HL-60 (cell line): ENCODE data around the gene HERC2.
"Not testable (repeated sequence)": the region's sequence is repeated elsewhere in the genome, so short reads cannot be mapped to it uniquely, and the experiment has no call there.

Experiments
- DNase-seq, 2 experiments: peaks; one replicate each; pipeline ENCODE4 v3.0.0-alpha.2; 2010 to 2020; ENCODE audit warnings: low read depth in 1 of 2, low spot score in 1 of 2
- H3K27ac ChIP-seq: fragments of 250-450 bp; sonication (Bioruptor Pico); replicated peaks from 2 replicates; pipeline ENCODE4 v1.5.1; 2020; ENCODE audit warnings: mild to moderate bottlenecking, moderate library complexity
- H3K27me3 ChIP-seq: fragments of 250-450 bp; sonication (Bioruptor Pico); 2 replicates; pipeline ENCODE4 v1.5.1; 2021; ENCODE audit warnings: mild to moderate bottlenecking, moderate library complexity; ENCODE audit not compliant: insufficient read depth, poor library complexity, severe bottlenecking
- H3K4me3 ChIP-seq: replicated peaks from 2 replicates; pipeline ENCODE4 v1.5.1; 2011; ENCODE audit warnings: mild to moderate bottlenecking, control low read depth, low read length; ENCODE audit not compliant: insufficient read depth
- CTCF ChIP-seq: IDR thresholded peaks from one replicate; pipeline ENCODE4 v1.5.1; 2011; ENCODE audit warnings: low read length, control low read depth, inconsistent platforms; ENCODE audit not compliant: insufficient read depth
- GABPA ChIP-seq: IDR thresholded peaks from 2 replicates; pipeline ENCODE4 v1.6.1; 2012; ENCODE audit warnings: low read depth
- POLR2AphosphoS5 ChIP-seq: IDR thresholded peaks from 2 replicates; pipeline ENCODE4 v1.6.1; 2012; ENCODE audit warnings: low read depth
- SPI1 ChIP-seq: IDR thresholded peaks from 2 replicates; pipeline ENCODE4 v1.6.1; 2012; ENCODE audit warnings: low read depth, mild to moderate bottlenecking, borderline replicate concordance
- TF ChIP-seq, protein P1 (sequence below): IDR thresholded peaks from 2 replicates; pipeline ENCODE4 v1.6.1; 2012; ENCODE audit warnings: low read depth; ENCODE audit not compliant: insufficient replicate concordance

The HERC2 gene

DNA sequence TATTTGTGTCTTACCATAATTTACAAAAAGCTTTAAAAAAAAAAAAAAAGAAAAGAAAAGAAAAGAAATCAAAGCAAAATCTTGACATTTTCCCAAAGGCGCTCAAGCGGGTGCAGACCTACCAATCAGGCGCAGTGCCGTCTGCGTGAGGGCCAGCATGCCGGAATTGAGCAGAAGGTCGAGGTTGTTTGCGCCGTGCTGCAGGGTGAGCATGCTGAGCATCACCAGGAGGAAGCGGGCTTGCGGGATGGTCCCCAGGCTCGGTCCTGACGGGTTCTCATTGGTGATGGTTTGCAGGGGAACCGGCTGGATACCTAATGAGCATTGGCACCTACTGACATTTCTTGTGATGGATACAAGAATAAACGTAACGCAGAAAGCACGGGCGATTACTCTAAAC is 93.9 kb downstream of the HERC2 start:
- no peak overlapping the region for H3K4me3 ChIP-seq
- no peak for DNase-seq
- TF ChIP-seq SPI1: no peak
- no peak for TF ChIP-seq GABPA
- no peak for TF ChIP-seq POLR2AphosphoS5
- no peak overlapping the region for H3K27ac ChIP-seq
- no peaks in the 10 kb centered on the region for H3K27me3 ChIP-seq

GRCh38 chr15:28227303-28227702 is 94.7 kb downstream of the HERC2 start:
- not testable (repeated sequence) for H3K4me3 ChIP-seq, H3K27me3 ChIP-seq, H3K27ac ChIP-seq, DNase-seq

- H3K27me3 ChIP-seq, H3K4me3 ChIP-seq, H3K27ac ChIP-seq, DNase-seq: not testable (repeated sequence)
These were observed 99.4 kb downstream of the HERC2 start for GRCh38 chr15:28222612-28223011.

GRCh38 chr15:28221696-28222095 is 100.3 kb downstream of the HERC2 start:
- DNase-seq, H3K4me3 ChIP-seq, H3K27me3 ChIP-seq, H3K27ac ChIP-seq: not testable (repeated sequence)

GRCh38 chr15:28219116-28219515 is 102.9 kb downstream of the HERC2 start:
- Histone ChIP-seq H3K4me3 (no peak overlapping the region), H3K27ac (no peak overlapping the region), H3K27me3 (no peaks in the 10 kb centered on the region)
- DNase-seq: no peak
- TF ChIP-seq CTCF (no peak), GABPA (no peak), POLR2AphosphoS5 (no peak)
- TF ChIP-seq, protein P1, sequence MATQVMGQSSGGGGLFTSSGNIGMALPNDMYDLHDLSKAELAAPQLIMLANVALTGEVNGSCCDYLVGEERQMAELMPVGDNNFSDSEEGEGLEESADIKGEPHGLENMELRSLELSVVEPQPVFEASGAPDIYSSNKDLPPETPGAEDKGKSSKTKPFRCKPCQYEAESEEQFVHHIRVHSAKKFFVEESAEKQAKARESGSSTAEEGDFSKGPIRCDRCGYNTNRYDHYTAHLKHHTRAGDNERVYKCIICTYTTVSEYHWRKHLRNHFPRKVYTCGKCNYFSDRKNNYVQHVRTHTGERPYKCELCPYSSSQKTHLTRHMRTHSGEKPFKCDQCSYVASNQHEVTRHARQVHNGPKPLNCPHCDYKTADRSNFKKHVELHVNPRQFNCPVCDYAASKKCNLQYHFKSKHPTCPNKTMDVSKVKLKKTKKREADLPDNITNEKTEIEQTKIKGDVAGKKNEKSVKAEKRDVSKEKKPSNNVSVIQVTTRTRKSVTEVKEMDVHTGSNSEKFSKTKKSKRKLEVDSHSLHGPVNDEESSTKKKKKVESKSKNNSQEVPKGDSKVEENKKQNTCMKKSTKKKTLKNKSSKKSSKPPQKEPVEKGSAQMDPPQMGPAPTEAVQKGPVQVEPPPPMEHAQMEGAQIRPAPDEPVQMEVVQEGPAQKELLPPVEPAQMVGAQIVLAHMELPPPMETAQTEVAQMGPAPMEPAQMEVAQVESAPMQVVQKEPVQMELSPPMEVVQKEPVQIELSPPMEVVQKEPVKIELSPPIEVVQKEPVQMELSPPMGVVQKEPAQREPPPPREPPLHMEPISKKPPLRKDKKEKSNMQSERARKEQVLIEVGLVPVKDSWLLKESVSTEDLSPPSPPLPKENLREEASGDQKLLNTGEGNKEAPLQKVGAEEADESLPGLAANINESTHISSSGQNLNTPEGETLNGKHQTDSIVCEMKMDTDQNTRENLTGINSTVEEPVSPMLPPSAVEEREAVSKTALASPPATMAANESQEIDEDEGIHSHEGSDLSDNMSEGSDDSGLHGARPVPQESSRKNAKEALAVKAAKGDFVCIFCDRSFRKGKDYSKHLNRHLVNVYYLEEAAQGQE: no peak

- not testable (repeated sequence) for H3K27ac ChIP-seq
These were observed 104.9 kb downstream of the HERC2 start for GRCh38 chr15:28216946-28217546.

DNA sequence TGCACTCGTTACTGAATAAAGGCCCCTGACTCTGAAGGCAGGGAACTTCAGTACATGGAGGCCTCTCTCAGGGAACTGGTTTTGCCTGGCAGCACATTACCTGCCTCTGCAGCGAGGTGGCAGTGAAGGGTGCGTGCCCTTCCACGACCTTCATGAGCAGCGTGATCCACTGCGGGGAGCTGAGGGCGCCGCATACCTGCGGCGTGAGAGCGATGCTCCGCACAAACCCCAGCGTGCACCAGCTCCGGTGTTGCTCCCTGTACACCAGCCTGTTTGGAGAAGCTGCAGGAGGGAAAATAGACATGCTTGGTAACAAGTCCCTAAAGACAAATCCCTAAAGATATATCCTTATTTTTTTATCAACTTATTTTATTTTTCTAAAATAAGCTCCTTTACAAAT is 106.5 kb downstream of the HERC2 start:
- DNase-seq, H3K27me3 ChIP-seq, H3K27ac ChIP-seq, H3K4me3 ChIP-seq: not testable (repeated sequence)

More at GRCh38 chr15:28216946-28217546, 104.9 kb downstream of the HERC2 start:
- H3K27me3 ChIP-seq, H3K4me3 ChIP-seq, DNase-seq: not testable (repeated sequence)

DNA sequence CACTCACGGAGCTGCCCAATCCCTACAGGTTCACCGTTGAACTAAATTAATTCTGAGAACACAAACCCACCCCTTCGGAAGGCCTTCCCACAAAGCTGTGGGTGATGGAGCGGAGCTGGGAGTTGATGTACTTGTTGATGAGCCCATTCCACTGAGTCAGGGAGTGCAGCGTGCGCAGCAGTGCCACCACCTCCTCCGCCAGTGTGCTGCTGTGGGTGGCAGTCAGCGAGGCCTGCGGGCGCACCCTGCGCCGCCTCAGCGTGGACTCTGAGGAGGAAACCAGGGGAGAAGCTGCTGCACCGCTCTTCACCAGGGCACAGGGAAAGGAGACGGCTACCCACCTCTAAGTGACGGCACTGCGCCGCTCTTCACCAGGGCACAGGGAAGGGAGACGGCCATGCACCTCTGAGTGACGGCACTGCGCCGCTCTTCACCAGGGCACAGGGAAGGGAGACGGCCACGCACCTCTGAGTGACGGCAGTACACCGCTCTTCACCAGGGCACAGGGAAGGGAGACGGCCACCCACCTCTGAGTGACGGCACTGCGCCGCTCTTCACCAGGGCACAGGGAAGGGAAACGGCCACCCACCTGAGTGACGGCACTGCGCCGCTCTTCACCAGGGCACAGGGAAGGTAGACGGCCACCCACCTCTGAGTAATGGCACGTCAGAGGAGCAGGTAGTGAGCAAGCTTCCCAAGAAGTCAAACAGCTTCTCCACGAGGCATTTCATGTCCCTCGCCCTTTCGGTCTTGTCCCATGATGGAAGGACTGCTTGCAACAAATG is 107.8 kb downstream of the HERC2 start:
- DNase-seq, H3K4me3 ChIP-seq, H3K27ac ChIP-seq, H3K27me3 ChIP-seq: not testable (repeated sequence)

DNA sequence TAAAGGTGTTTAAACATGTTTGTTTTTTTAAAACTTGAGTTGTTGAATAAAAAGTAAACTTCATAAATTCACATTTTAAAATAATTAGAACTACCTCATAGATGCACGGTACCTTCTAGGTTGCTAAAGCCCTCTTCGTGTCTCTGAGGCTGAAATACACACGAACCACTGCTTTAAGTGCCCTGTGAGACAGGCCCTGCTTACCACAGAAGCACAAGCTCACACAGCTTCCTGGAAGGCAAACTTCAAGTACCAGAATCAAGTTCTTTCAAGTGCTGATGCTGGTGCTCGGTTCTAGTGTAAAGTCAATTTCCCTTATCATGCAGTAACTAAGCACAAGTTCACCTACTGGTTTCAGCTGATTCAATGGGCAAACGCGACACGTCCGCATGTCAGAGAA is 108.6 kb downstream of the HERC2 start:
- H3K4me3 ChIP-seq, DNase-seq, H3K27ac ChIP-seq, H3K27me3 ChIP-seq: not testable (repeated sequence)
